ENCODE results near the gene LRRC9.

DNA sequence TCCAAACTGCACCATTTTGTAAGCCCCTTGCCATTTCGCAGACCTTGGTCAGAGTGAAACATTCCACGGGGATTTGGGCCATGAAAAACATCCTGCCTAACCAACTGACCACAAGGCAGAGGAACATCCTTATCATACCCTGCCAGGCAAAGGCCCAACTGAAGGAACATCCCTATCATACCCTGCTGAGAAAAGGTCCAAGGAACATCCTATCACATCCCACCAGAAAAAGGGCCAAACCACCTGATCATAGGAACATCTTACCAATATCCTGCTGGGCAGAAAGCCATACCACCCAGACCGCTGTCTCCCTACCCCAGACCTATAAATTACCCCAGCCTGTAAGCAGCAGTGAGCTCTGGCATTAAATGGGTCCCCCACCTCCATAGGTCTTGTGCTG lies 19.4 kb upstream of the LRRC9 start:
- TF ChIP-seq, protein P1, sequence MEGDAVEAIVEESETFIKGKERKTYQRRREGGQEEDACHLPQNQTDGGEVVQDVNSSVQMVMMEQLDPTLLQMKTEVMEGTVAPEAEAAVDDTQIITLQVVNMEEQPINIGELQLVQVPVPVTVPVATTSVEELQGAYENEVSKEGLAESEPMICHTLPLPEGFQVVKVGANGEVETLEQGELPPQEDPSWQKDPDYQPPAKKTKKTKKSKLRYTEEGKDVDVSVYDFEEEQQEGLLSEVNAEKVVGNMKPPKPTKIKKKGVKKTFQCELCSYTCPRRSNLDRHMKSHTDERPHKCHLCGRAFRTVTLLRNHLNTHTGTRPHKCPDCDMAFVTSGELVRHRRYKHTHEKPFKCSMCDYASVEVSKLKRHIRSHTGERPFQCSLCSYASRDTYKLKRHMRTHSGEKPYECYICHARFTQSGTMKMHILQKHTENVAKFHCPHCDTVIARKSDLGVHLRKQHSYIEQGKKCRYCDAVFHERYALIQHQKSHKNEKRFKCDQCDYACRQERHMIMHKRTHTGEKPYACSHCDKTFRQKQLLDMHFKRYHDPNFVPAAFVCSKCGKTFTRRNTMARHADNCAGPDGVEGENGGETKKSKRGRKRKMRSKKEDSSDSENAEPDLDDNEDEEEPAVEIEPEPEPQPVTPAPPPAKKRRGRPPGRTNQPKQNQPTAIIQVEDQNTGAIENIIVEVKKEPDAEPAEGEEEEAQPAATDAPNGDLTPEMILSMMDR (IDR thresholded peaks at IDR 0.05), result no peak
- TF ChIP-seq POLR2A (IDR thresholded peaks at IDR 0.05), result no peak

Measured in prostate gland (tissue), 2 donors.